CD4-positive, alpha-beta T cell treated with Interferon gamma for 1 hour (primary cell): ENCODE data around the gene IZUMO2.
"Not testable (repeated sequence)": the region's sequence is repeated elsewhere in the genome, so short reads cannot be mapped to it uniquely, and the experiment has no call there.

Experiments used
- DNase-seq: peaks from one replicate; pipeline ENCODE4 v3.0.0-alpha.2; 2020

IZUMO2 gene

GRCh38 chr19:50134777-50135719 lies 28.0 kb downstream of the IZUMO2 start:
- not testable (repeated sequence) for DNase-seq

GRCh38 chr19:50133518-50134492 lies 29.3 kb downstream of the IZUMO2 start:
- not testable (repeated sequence) for DNase-seq

- not testable (repeated sequence) for DNase-seq
These were observed 59.1 kb downstream of the IZUMO2 start for GRCh38 chr19:50104012-50104411.

- DNase-seq, result not testable (repeated sequence)
These were observed 59.7 kb downstream of the IZUMO2 start for GRCh38 chr19:50103405-50103804.
